8988T (cell line): Measurements from ENCODE around the gene POGK.

Source experiments
- DNase-seq: peaks from one replicate; pipeline ENCODE4 v3.0.0; 2011

Gene POGK

DNA sequence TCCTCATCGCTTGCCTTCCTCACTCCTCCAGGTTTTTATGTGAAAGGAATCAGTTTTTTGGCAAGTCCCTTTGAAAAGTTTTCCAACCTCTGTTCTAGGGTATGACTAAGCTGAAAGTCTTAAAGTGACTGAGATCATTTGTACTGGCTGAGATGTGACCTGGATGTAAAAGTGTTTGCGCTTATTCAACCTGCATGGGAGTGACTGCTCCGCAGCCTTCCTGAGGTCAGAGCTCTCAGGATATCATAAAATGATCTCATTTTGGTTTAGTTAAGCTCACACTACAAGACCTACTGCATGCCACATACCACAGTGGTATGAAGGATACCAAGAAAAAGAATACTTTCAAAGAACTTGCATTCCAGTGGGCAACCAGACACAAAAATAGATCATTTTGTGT is 66.6 kb downstream of the POGK start:
- DNase-seq = no peak
